Measurements from ENCODE around the gene MACF1.

DNA sequence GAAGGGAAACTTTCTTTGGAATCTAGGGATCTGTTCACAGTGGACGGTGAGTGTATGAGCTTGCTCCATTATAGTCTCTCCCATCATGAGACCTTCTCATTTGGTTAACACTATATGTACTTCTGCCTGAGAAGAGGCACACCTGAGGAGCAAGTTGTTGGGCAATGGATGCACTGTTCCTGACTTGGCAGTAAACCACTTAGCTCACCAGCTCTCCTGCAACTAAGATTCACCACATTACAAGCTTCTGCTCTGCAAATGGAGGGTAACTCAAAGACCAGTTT lies 10.2 kb downstream of the MACF1 start:
- TF ChIP-seq TAF1 (IDR thresholded peaks at IDR 0.05; ENCODE audit: borderline replicate concordance, low read depth, low read length) (no peak), POLR2A (IDR thresholded peaks at IDR 0.05; ENCODE audit: low read depth, low read length) (no peak), POLR2AphosphoS5 (IDR thresholded peaks at IDR 0.05; ENCODE audit: low read depth, low read length) (no peak)
